Peyer's patch (tissue), 4 donors: ENCODE data around the gene PIAS1. TPM values are rescaled to one million over a fixed set of nuclear protein-coding genes. Genes with fewer than 3 reads are reported as not detected.
"Not testable (repeated sequence)": the region's sequence is repeated elsewhere in the genome, so short reads cannot be mapped to it uniquely, and the experiment has no call there.

ENCODE experiments used
- DNase-seq, 3 donors: peaks; one replicate each; pipeline ENCODE4 v3.0.0-alpha.2; 2017 to 2019
- H3K27ac ChIP-seq, 4 donors: fragments of 200-600 bp; sonication (generic); one replicate each; pipeline ENCODE4 v1.5.1; 2016 to 2019
- H3K27me3 ChIP-seq, 2 donors: fragments of 200-600 bp; sonication (generic); one replicate each; pipeline ENCODE4 v1.5.1; 2019
- H3K36me3 ChIP-seq, 3 donors: fragments of 200-600 bp; sonication (generic); one replicate each; pipeline ENCODE4 v1.5.1; 2016 to 2019
- H3K4me1 ChIP-seq, 4 donors: fragments of 200-600 bp; sonication (generic); one replicate each; pipeline ENCODE4 v1.5.1; 2016 to 2019
- H3K4me3 ChIP-seq, 4 donors: fragments of 200-600 bp; sonication (generic); 1 replicate in 3 of 4; 2 replicates in 1 of 4; pipeline ENCODE4 v1.5.1; 2016 to 2019; ENCODE audit warnings: mild to moderate bottlenecking in 1 of 4
- H3K9me3 ChIP-seq, 4 donors: fragments of 200-600 bp; sonication (generic); one replicate each; pipeline ENCODE4 v1.5.1; 2016 to 2019; ENCODE audit warnings: mild to moderate bottlenecking in 1 of 4
- CTCF ChIP-seq, 6 experiments: fragments of 450-650 bp in 4 of 6; fragments of 200-600 bp in 2 of 6; sonication (generic) in 1 of 6; IDR thresholded peaks; one replicate each; pipeline ENCODE4 v1.5.1; 2017 to 2019; ENCODE audit warnings: antibody characterized with exemption in 6 of 6, mild to moderate bottlenecking in 3 of 6, moderate library complexity in 1 of 6
- POLR2A ChIP-seq, 2 donors: fragments of 450-650 bp; IDR thresholded peaks; one replicate each; pipeline ENCODE4 v1.5.1; 2017; ENCODE audit warnings: antibody characterized with exemption in 2 of 2, mild to moderate bottlenecking in 2 of 2, moderate library complexity in 2 of 2
- total RNA-seq, 4 donors: library from RNA; depleted of rRNA; stranded (reverse); fragments of >200 nt; gene quantifications; one replicate each; pipeline ENCODE4 v1.1.0, GENCODE V29; 2016

Gene PIAS1
- total RNA-seq, 4 donors from 2014 or later = 71.1 to 95.7 (median 81.0) TPM

GRCh38 chr15:68232937-68233336, 178.8 kb downstream of the PIAS1 start:
- no peaks in the 10 kb centered on the region for H3K36me3 ChIP-seq
- H3K4me1 ChIP-seq = peaks cover 0 to 35% (median 9%) of the 10 kb centered on the region in 4 donors
- H3K27ac ChIP-seq = peak overlapping the region in 1 of 4 donors; percentile 35
- H3K4me3 ChIP-seq = no peak overlapping the region
- no peaks in the 10 kb centered on the region for H3K27me3 ChIP-seq
- TF ChIP-seq POLR2A (IDR thresholded peaks at IDR 0.05) (no peak), CTCF (IDR thresholded peaks at IDR 0.05) (no peak)
- no peaks in the 10 kb centered on the region for H3K9me3 ChIP-seq
- DNase-seq = no peak

GRCh38 chr15:68234060-68234459, 179.9 kb downstream of the PIAS1 start:
- Histone ChIP-seq H3K4me1 (peaks cover 0 to 28% (median 3%) of the 10 kb centered on the region in 4 donors), H3K27ac (no peak overlapping the region), H3K36me3 (no peaks in the 10 kb centered on the region), H3K9me3 (no peaks in the 10 kb centered on the region), H3K4me3 (no peak overlapping the region), H3K27me3 (no peaks in the 10 kb centered on the region)
- TF ChIP-seq CTCF (IDR thresholded peaks at IDR 0.05) (no peak), POLR2A (IDR thresholded peaks at IDR 0.05) (no peak)
- DNase-seq = no peak

DNA sequence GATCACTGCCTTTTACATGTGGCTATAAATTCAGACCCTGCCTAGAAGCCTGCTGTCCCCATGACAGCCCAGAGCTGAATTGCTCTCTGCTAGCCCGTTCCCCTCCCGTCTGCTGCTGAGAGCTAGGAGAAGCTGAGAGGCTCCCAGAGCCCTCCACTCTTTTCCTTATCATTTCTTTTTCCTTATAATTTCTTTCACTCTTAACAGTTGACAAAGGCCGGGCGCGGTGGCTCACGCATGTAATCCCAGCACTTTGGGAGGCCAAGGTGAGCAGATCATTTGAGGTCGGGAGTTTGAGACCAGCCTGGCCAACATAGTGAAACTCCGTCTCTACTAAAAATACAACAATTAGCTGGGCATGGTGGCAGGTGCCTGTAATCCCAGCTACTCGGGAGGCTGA, 180.4 kb downstream of the PIAS1 start:
- H3K36me3 ChIP-seq, H3K9me3 ChIP-seq, H3K4me3 ChIP-seq, H3K27ac ChIP-seq, DNase-seq, H3K27me3 ChIP-seq: not testable (repeated sequence)
- peaks cover 0 to 28% (median 3%) of the 10 kb centered on the region in 4 donors for H3K4me1 ChIP-seq

DNA sequence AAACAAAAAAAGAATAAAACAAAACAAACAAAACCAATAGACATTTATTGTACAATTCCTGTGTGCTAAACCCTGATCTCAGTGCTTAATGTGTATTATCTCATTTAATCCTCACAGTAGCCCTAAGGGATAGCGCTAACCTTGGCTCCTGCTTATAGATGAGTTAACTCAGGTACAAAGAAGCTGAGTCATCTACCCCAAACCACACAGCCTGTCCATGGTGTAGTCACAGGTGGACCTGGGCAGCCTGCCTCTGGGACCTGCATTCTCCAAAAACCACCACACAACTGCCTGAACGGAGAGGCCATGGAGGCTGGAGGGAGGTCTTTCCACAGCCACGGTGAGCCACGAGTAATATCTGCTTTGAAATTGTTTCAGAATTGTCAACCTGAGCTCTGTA, 180.9 kb downstream of the PIAS1 start:
- DNase-seq = no peak
- no peak for TF ChIP-seq POLR2A (IDR thresholded peaks at IDR 0.05)
- no peak for TF ChIP-seq CTCF (IDR thresholded peaks at IDR 0.05)
- Histone ChIP-seq H3K9me3 (no peaks in the 10 kb centered on the region), H3K27me3 (no peaks in the 10 kb centered on the region), H3K27ac (no peak overlapping the region), H3K4me1 (peaks cover 0 to 26% (median 2%) of the 10 kb centered on the region in 4 donors), H3K4me3 (no peak overlapping the region), H3K36me3 (no peaks in the 10 kb centered on the region)

- TF ChIP-seq CTCF (IDR thresholded peaks at IDR 0.05) (no peak), POLR2A (IDR thresholded peaks at IDR 0.05) (no peak)
- Histone ChIP-seq H3K9me3 (peaks cover 0 to 2% (median 0%) of the 10 kb centered on the region in 4 donors), H3K27me3 (no peaks in the 10 kb centered on the region), H3K4me3 (no peak overlapping the region), H3K36me3 (no peaks in the 10 kb centered on the region), H3K4me1 (peaks cover 0 to 4% (median 0%) of the 10 kb centered on the region in 4 donors), H3K27ac (no peak overlapping the region)
- no peak for DNase-seq
Observed at GRCh38 chr15:68239025-68239424, 184.9 kb downstream of the PIAS1 start.

DNA sequence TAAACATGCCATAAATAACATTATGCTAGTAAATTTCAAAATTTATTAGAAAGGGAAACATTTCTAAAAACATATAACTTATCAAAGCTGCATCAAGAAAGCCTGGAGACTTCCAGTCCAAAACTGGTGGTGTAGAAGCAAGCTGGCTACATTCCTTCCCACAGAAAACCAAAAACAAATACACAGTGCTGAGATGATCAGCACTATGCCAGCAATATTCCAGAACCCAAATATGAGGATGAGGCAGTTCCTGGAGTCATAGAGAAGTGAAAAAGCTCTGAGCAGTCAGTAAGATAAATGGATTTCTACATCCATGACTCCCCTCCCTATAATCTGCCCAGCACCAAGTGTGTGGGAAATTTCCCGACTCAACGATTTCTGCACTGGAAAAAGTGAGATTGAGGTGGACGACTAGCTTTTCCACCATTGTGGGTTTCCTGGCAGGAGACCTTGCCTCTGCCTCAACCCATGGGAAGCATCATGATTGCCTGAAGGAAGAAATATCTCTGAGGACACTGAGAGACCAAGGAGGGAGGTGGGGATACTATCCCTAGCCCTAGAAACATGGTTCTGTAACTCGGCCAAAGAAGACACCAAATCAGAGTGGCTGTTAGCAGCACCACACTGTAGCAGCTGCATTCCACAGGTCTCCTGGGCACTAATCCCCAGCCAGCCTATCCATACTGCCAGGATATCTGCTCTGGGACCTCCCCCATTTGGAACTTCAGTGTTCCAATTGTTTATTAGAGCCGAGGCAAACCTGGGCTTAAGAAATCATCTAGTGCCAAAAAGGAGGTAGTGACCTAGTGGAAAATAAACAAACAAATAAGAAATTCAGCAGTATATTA, 187.2 kb downstream of the PIAS1 start:
- Histone ChIP-seq H3K27ac (no peak overlapping the region), H3K36me3 (no peaks in the 10 kb centered on the region), H3K9me3 (peaks cover 0 to 4% (median 1%) of the 10 kb centered on the region in 4 donors), H3K4me1 (no peaks in the 10 kb centered on the region), H3K27me3 (no peaks in the 10 kb centered on the region), H3K4me3 (no peak overlapping the region)
- TF ChIP-seq CTCF (IDR thresholded peaks at IDR 0.05) (no peak), POLR2A (IDR thresholded peaks at IDR 0.05) (no peak)
- DNase-seq = no peak
